WERI-Rb-1 (cell line): ENCODE measurements around the gene B4GALT5.
"Not testable (repeated sequence)": the region's sequence is repeated elsewhere in the genome, so short reads cannot be mapped to it uniquely, and the experiment has no call there.

Experiments used
- DNase-seq: peaks from one replicate; pipeline ENCODE4 v3.0.0-alpha.2; 2020
- H3K27ac ChIP-seq: fragments of 250-450 bp; sonication (Bioruptor Pico); 2 replicates; pipeline ENCODE4 v1.5.1; 2020; ENCODE audit warnings: mild to moderate bottlenecking, moderate library complexity
- H3K27me3 ChIP-seq: fragments of 250-450 bp; sonication (Bioruptor Pico); 2 replicates; pipeline ENCODE4 v1.5.1; 2021; ENCODE audit warnings: mild to moderate bottlenecking, low read depth, moderate library complexity; ENCODE audit not compliant: insufficient read depth, severe bottlenecking
- H3K36me3 ChIP-seq: fragments of 250-450 bp; sonication (Bioruptor Pico); 2 replicates; pipeline ENCODE4 v1.5.1; 2020; ENCODE audit warnings: mild to moderate bottlenecking, moderate library complexity
- H3K4me3 ChIP-seq: 2 replicates; pipeline ENCODE4 v1.5.1; 2011; ENCODE audit warnings: low read depth, mild to moderate bottlenecking, control low read depth, low read length
- H3K9me3 ChIP-seq: fragments of 250-450 bp; sonication (Bioruptor Pico); 2 replicates; pipeline ENCODE4 v1.5.1; 2021; ENCODE audit warnings: mild to moderate bottlenecking, moderate library complexity; ENCODE audit not compliant: severe bottlenecking
- TF ChIP-seq, protein P1 (sequence below): IDR thresholded peaks from 2 replicates; pipeline ENCODE4 v1.5.1; 2011; ENCODE audit warnings: low read depth, mild to moderate bottlenecking, control low read depth, inconsistent platforms, low read length

Gene B4GALT5

DNA sequence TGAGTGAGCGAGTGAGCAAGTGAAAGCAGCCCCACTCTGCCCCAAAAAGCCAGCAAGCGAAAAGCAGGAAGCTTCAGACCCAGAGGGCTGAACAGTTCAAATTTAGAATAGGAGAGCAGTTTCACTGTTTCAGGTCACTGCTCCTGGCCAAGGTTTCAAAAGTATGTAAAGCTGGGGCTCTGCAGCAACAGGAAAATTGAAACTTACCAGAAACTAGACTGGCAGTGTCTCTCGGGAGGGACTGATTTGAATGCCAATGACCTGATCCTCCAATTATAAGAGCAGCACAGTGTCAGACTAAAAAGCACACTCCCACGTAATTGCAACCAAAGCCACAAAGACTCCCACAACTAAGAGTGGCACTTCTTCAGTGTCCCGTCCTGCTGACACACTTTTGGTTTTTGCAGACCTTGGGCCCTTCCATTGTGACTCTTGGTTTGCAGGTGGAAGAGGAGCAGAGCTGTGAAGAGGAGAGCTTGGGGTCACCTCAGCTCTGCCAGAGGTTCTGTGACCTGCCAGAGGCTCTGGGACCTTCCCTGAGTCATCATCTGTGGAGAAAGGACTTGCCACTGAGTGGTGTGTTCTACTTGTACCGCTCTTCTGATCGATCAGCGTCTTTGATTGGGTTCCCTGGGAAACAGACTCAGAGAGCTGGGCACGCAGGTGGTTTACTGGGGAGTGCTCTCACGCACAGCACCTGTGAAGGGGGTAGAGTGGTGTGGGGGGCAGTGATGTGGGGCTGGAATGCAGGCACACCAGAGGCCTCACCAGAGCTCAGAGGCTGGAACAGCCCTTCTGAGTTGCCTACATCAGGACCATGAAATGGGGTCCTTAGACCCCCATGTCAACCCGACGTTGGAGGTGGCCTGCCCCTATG lies 93.1 kb downstream of the B4GALT5 start:
- DNase-seq, result no peak
- TF ChIP-seq, protein P1, sequence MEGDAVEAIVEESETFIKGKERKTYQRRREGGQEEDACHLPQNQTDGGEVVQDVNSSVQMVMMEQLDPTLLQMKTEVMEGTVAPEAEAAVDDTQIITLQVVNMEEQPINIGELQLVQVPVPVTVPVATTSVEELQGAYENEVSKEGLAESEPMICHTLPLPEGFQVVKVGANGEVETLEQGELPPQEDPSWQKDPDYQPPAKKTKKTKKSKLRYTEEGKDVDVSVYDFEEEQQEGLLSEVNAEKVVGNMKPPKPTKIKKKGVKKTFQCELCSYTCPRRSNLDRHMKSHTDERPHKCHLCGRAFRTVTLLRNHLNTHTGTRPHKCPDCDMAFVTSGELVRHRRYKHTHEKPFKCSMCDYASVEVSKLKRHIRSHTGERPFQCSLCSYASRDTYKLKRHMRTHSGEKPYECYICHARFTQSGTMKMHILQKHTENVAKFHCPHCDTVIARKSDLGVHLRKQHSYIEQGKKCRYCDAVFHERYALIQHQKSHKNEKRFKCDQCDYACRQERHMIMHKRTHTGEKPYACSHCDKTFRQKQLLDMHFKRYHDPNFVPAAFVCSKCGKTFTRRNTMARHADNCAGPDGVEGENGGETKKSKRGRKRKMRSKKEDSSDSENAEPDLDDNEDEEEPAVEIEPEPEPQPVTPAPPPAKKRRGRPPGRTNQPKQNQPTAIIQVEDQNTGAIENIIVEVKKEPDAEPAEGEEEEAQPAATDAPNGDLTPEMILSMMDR, result no peak
- Histone ChIP-seq H3K9me3 (peaks cover 8% of the 10 kb centered on the region), H3K27ac (no peak overlapping the region), H3K4me3 (no peak overlapping the region), H3K27me3 (no peaks in the 10 kb centered on the region), H3K36me3 (no peaks in the 10 kb centered on the region)

DNA sequence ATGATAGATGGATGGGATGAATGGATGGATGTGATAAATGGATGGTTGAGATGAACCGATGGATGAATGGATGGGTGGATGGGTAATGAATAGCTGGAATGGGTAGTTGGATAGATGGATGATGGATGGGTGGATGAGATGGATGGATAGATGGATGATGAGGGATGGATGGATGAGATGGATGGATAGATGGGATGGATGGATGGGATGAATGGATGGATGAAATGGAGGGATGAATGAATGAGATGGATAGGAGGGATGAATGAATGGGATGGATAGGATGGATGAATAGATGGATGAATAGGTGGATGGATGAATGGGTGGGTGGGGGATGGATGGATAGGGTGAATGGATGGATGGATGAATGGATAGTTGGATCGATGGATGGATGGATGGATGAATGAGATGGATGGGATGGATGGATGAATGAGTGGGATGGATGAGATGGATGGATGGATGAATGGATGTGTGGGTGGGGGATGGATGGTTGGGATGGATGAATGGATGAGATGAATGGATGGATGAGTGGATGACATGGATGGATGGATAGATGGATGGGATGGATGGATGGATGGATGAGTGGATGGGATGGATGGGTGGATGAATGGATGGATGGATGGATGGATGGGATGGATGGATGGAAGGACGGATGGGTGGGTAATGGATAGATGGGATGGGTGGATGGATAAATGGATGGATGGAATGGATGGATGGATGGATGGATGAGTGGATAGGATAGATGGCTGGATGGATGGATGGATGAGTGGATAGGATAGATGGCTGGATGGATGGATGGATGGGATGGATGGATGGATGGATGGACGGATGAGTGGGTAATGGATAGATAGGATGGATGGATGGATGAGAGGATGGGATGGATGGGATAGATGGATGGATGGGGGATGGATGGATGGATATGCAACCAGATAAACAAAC lies 94.3 kb downstream of the B4GALT5 start:
- no peak overlapping the region for H3K27ac ChIP-seq
- no peak overlapping the region for H3K4me3 ChIP-seq
- TF ChIP-seq, protein P1, result no peak

DNA sequence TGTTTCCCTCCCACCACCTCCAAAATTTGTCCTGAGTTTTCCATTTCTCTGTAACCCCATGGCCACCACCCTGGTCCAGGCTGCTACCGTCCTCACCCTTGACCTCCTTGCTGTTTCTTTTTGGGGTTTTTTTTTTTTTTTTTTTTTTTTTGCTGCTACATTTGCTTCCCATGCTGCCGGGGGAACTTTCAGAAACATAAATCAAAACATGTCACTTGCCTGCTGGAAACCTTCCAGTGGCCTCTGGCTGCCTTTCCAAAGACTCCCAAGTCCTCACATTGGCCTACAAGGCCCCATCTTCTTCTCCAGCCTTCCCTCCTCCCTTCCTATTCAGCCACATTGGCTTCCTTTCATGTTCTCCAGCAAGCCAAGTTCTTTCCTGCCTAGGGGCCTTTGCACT lies 95.4 kb downstream of the B4GALT5 start:
- Histone ChIP-seq H3K4me3 (no peak overlapping the region), H3K27ac (no peak overlapping the region), H3K9me3 (peaks cover 8% of the 10 kb centered on the region), H3K27me3 (no peaks in the 10 kb centered on the region), H3K36me3 (no peaks in the 10 kb centered on the region)
- TF ChIP-seq, protein P1, result no peak
- DNase-seq, result no peak

More for the DNA sequence above, 94.3 kb downstream of the B4GALT5 start:
- H3K36me3 ChIP-seq, result no peaks in the 10 kb centered on the region
- H3K9me3 ChIP-seq, result peaks cover 8% of the 10 kb centered on the region
- no peak for DNase-seq
- H3K27me3 ChIP-seq, result no peaks in the 10 kb centered on the region

DNA sequence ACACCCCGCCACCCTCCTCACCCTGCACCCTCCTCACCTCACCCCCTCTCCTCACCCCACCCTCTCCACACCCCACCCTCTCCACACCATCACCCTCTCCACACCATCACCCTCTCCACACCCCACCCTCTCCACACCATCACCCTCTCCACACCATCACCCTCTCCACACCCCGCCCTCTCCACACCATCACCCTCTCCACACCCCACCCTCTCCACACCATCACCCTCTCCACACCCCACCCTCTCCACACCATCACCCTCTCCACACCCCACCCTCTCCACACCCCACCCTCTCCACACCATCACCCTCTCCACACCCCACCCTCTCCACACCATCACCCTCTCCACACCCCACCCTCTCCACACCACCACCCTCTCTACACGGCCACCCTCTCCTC lies 96.3 kb downstream of the B4GALT5 start:
- not testable (repeated sequence) for H3K36me3 ChIP-seq, H3K4me3 ChIP-seq, H3K27me3 ChIP-seq, H3K27ac ChIP-seq, DNase-seq, H3K9me3 ChIP-seq

DNA sequence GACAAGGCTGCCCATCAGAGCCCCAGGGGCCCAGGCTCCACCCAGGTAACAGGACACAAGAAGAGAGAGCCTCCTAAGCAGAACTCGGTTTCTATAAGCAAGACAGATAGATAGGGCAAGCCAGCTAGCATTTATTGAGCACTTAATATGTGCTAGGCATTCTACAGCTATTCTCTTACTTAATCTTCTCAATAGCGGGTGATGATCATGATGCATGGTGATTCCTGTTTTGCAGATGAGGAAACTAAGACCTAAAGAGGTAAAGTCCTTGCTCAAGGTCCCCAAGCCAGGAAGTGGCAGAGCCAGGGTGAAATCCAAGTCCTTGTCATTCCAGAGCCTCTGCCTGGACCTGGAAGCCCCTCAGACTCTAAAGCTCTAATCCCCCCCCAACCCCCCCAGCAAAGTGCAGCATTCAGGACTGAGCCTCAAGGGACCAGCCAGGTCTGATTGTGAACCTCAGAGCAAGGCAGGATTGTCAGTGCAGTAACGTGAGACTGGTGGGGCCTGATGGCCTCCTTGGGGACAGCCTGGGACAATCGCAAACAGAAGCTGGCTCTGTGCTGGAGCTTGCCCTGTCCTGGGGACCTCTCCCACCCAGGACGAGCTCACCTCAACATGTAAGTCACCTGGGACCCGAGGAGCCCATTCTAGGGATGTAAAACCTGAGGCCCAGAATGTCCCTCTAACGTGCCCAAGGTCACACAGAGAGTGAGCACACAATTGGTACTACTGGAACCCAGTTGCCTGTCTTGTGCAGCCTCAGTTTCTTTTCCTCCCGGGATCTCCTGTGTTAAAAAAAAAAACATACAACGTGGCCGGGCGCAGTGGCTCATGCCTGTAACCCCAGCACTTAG lies 97.3 kb downstream of the B4GALT5 start:
- TF ChIP-seq, protein P1, result no peak
- no peaks in the 10 kb centered on the region for H3K9me3 ChIP-seq
- H3K27ac ChIP-seq, result no peak overlapping the region
- no peaks in the 10 kb centered on the region for H3K36me3 ChIP-seq
- H3K27me3 ChIP-seq, result no peaks in the 10 kb centered on the region
- H3K4me3 ChIP-seq, result no peak overlapping the region
- DNase-seq, result no peak
